Psoas muscle (tissue), 8 donors: ENCODE results near the gene SLC7A6. TPM values are rescaled to one million over a fixed set of nuclear protein-coding genes. Genes with fewer than 3 reads are reported as not detected.

Experiments used
- ATAC-seq, 4 donors: fragments of 200-7000 bp; cut with Tn5 transposase; one replicate each; pipeline ENCODE4 v1.9.1; 2020; ENCODE audit warnings: moderate library complexity in 3 of 4, mild to moderate bottlenecking in 2 of 4
- DNase-seq, 2 donors: peaks; one replicate each; pipeline ENCODE4 v3.0.0-alpha.2; 2020
- H3K27ac ChIP-seq: fragments of 200-600 bp; one replicate; pipeline ENCODE4 v1.8.0; 2022
- H3K27me3 ChIP-seq, 3 donors: fragments of 200-600 bp in 1 of 3; one replicate each; pipeline versions ENCODE4 v1.6.1 to v1.8.0; 2013 to 2022; ENCODE audit warnings: low read length in 2 of 3, mild to moderate bottlenecking in 2 of 3, moderate library complexity in 1 of 3; ENCODE audit not compliant: insufficient read depth in 3 of 3
- H3K36me3 ChIP-seq, 2 donors: fragments of 200-600 bp in 1 of 2; one replicate each; pipeline versions ENCODE4 v1.6.1 to v1.8.0; 2013 to 2022; ENCODE audit warnings: low read depth in 1 of 2, mild to moderate bottlenecking in 1 of 2, moderate library complexity in 1 of 2; ENCODE audit not compliant: insufficient read depth in 1 of 2
- H3K4me1 ChIP-seq: fragments of 200-600 bp; one replicate; pipeline ENCODE4 v1.8.0; 2022
- H3K4me3 ChIP-seq: fragments of 200-600 bp; one replicate; pipeline ENCODE4 v1.8.0; 2022; ENCODE audit warnings: mild to moderate bottlenecking
- H3K9me3 ChIP-seq: fragments of 200-600 bp; one replicate; pipeline ENCODE4 v1.8.0; 2022
- WGBS, 3 donors: extraction: QIAGEN DNeasy Blood & Tissue Kit; methylation state at CpG; one replicate each; pipeline versions ENCODE4 v1.1.6 to v1.1.7; 2013; 5-methylcytosine and 5-hydroxymethylcytosine counted together
- intact Hi-C, 2 donors: fragments of 100-400 bp; cut with DNase I; formaldehyde crosslinking; loops; one replicate each; pipeline versions ENCODE4 v1.11.0 to v1.14.2; 2022
- polyA plus RNA-seq, 3 donors: library from polyadenylated mRNA; stranded (reverse); fragments of 200-250 nt; gene quantifications; one replicate each; pipeline ENCODE4 v1.2.3, GENCODE V29; 2013
- total RNA-seq, 4 donors: library from RNA; stranded (reverse); fragmentation: NEBNext Ultra II Directional in 2 of 4; extraction: Animal tissue kit (Norgen Biotek cat#: 25700) in 2 of 4; gene quantifications; one replicate each; pipeline versions ENCODE4 v1.2.1 to v1.2.4, GENCODE V29; 2021 to 2023
- TF ChIP-seq, protein P1 (sequence below): fragments of 200-600 bp; IDR thresholded peaks from one replicate; pipeline ENCODE4 v1.8.0; 2022; ENCODE audit warnings: antibody characterized with exemption
- donor health status: healthy with polysubstance abuse.
- donor health status: DM: no; HTN: no; CAD: no; lungs with moderate emphysema.
- donor health status: Bipolar disorder and iron deficiency.
- donor health status: healthy.
- donor health status: DM: yes; HTN: yes; CAD: no.
- donor health status: DM: no; HTN: no; CAD: no.
- donor health status: DM: no; HTN: no; CAD: no.
- donor health status: DM: yes; HTN: yes; CAD: no.

SLC7A6 gene
- total and polyA plus RNA-seq, 7 donors = 9.2 to 217 (median 48.7) TPM

DNA sequence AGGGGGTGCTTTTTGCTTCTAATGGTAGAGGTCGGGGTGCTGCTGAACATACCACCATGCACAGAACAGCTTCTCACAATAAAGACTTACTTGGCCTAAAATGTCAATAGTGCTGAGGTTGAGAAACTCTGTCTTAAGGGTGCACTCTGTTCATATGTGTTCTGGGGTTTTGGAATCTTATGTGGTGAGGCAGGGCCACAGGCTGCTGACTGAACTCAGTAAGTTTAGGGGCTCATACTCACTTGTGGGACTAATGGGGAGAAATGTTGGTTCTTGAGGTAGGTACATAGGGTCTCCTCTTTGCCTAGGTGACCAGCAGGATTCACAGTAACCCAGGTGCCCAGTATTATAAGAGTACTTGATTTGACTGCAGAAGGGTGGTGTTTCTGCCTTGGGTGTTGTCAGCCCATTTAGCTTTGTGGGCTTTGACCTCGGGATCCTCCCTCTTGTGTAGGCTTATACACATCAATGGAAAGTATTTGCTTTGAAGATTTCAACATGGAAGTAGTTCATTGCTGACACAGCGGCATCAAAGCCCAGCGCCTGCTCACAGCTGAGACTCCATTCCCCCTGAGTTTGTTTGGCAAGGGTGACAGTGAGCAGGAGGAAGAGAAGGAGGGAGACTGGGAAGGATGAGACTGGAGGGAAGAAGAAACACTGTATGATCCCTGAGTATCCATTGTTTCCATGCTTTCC lies 17.2 kb downstream of the SLC7A6 start:
- H3K27me3 ChIP-seq = no peaks in the 10 kb centered on the region
- peak overlapping the region; percentile 15 for H3K4me3 ChIP-seq
- peak in 2 of 4 donors; percentile 9 to 21 for ATAC-seq
- 80 to 88% (median 85%) methylated on average over 4 of the region's 4 CpGs for WGBS, 3 donors
- H3K36me3 ChIP-seq = peaks cover 0 to 78% of the 10 kb centered on the region in 2 donors
- H3K27ac ChIP-seq = peak overlapping the region; percentile 91
- TF ChIP-seq, protein P1, sequence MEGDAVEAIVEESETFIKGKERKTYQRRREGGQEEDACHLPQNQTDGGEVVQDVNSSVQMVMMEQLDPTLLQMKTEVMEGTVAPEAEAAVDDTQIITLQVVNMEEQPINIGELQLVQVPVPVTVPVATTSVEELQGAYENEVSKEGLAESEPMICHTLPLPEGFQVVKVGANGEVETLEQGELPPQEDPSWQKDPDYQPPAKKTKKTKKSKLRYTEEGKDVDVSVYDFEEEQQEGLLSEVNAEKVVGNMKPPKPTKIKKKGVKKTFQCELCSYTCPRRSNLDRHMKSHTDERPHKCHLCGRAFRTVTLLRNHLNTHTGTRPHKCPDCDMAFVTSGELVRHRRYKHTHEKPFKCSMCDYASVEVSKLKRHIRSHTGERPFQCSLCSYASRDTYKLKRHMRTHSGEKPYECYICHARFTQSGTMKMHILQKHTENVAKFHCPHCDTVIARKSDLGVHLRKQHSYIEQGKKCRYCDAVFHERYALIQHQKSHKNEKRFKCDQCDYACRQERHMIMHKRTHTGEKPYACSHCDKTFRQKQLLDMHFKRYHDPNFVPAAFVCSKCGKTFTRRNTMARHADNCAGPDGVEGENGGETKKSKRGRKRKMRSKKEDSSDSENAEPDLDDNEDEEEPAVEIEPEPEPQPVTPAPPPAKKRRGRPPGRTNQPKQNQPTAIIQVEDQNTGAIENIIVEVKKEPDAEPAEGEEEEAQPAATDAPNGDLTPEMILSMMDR = no peak
- DNase-seq = no peak
- no peaks in the 10 kb centered on the region for H3K9me3 ChIP-seq
- H3K4me1 ChIP-seq = peaks cover 84% of the 10 kb centered on the region
- intact Hi-C loops = no loop called here

DNA sequence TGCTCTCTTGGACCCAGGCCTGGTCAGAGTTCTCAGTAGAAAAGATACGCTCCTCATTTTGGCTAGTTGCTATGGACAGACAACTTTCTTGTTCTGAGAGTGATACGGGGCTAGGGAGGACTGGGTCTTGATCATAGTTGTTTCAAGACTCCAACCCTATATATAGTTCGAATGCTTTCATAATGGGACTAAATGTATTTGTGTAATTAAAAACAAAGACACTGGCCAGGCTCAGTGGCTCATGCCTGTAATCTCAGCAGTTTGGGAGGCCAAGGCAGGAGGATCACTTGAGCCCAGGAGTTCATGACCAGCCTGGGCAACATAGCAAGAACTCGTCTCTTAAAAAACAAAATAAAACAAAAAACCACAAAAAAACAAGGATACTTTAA lies 17.7 kb downstream of the SLC7A6 start:
- Histone ChIP-seq H3K36me3 (peaks cover 0 to 80% of the 10 kb centered on the region in 2 donors), H3K27ac (peak overlapping the region; percentile 91), H3K27me3 (no peaks in the 10 kb centered on the region), H3K4me3 (no peak overlapping the region), H3K9me3 (no peaks in the 10 kb centered on the region), H3K4me1 (peaks cover 84% of the 10 kb centered on the region)
- 70 to 94% (median 88%) methylated on average over 4 of the region's 4 CpGs for WGBS, 3 donors
- ATAC-seq = peak in 1 of 4 donors; percentile 1
- DNase-seq = no peak
- TF ChIP-seq, protein P1 = no peak
- intact Hi-C loops = no loop called here

DNA sequence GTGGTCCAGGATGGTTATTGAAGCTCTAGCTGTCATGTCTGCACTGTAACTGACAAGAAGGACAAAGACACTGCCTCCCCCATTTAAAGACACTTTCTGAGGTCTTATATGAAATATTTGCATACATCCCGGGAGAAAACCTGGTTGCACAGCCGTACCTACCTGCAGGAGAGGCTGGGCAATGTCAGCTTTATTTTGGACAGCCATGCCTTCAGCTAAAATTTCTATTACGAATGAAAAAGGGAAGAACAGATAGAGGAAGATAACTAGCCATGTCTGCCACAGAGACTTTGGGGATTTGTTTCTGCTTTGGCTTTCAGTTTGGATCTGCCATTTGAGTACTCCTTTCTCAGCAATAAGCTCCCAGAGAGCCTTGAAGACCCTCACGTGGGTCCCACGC lies 19.0 kb downstream of the SLC7A6 start:
- no peak for DNase-seq
- ATAC-seq = no peak
- WGBS, 3 donors = 57 to 77% (median 65%) methylated on average over 5 of the region's 5 CpGs
- TF ChIP-seq, protein P1 = no peak
- Histone ChIP-seq H3K27ac (peak overlapping the region; percentile 91), H3K36me3 (peaks cover 0 to 82% of the 10 kb centered on the region in 2 donors), H3K4me1 (peaks cover 93% of the 10 kb centered on the region), H3K27me3 (no peaks in the 10 kb centered on the region), H3K9me3 (no peaks in the 10 kb centered on the region), H3K4me3 (peak overlapping the region; percentile 41)
- intact Hi-C loops = no loop called here

DNA sequence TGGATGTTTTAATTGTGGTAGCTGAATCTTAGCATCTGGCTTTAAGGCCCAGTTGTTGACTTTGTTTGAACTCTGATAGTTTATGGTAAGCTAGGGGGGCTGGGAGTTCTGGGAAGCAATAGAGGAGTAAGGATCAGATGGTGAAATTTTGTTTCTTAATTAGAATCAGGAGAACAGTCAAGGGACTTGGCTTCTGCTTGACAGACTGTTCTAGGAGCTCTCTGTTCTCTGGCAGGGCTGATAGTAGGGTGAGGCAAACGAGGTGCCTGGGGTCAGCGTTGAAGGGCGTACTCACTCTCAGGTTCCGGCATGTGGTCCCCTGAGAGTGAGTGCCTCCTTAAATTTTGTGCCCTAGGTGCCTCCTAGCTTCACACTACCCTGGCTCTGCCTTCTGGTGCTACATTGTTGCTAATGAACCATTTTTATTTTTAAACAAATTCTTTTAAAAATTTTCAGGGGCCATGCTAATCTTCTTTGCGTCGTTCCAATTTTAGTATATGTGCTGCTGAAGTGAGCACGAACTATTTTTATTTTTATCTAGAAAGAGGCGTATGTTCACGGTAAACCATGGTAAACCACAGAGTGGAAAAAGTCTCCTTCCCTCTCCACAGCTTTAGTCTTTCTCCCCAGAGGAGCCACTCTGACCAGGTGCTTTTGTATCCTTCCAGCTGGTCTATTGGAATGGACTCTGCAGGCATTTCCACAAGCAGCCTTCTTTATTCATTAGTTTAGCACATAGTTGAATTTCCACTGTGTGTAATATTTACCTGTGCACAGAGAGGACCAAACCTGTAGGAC lies 19.7 kb downstream of the SLC7A6 start:
- Histone ChIP-seq H3K9me3 (no peaks in the 10 kb centered on the region), H3K36me3 (peaks cover 0 to 86% of the 10 kb centered on the region in 2 donors), H3K4me3 (peak overlapping the region; percentile 41), H3K27me3 (no peaks in the 10 kb centered on the region), H3K27ac (peak overlapping the region; percentile 91), H3K4me1 (peaks cover 97% of the 10 kb centered on the region)
- DNase-seq (peak; percentile 56 to 87), ATAC-seq (peak; percentile 19 to 79 (median 76))
- TF ChIP-seq, protein P1 = no peak
- intact Hi-C loops = no loop called here
- 22 to 62% (median 45%) methylated on average over 9 of the region's 9 CpGs for WGBS, 3 donors
